AG10803 (cell line): Measurements from ENCODE around the gene AIDA.

Experiments
- DNase-seq: peaks from one replicate; pipeline ENCODE4 v3.0.0; 2010; ENCODE audit warnings: low read depth
- H3K4me3 ChIP-seq: 2 replicates; pipeline ENCODE4 v1.5.1; 2011; ENCODE audit warnings: mild to moderate bottlenecking, low read length, control low read depth
- TF ChIP-seq, protein P1 (sequence below): conservative IDR thresholded peaks from 2 replicates; pipeline ENCODE4 v1.5.1; 2011; ENCODE audit warnings: mild to moderate bottlenecking, low read length, control low read depth, inconsistent platforms

Gene AIDA

GRCh38 chr1:222734740-222735139 lies 22.4 kb upstream of the AIDA start:
- TF ChIP-seq, protein P1, sequence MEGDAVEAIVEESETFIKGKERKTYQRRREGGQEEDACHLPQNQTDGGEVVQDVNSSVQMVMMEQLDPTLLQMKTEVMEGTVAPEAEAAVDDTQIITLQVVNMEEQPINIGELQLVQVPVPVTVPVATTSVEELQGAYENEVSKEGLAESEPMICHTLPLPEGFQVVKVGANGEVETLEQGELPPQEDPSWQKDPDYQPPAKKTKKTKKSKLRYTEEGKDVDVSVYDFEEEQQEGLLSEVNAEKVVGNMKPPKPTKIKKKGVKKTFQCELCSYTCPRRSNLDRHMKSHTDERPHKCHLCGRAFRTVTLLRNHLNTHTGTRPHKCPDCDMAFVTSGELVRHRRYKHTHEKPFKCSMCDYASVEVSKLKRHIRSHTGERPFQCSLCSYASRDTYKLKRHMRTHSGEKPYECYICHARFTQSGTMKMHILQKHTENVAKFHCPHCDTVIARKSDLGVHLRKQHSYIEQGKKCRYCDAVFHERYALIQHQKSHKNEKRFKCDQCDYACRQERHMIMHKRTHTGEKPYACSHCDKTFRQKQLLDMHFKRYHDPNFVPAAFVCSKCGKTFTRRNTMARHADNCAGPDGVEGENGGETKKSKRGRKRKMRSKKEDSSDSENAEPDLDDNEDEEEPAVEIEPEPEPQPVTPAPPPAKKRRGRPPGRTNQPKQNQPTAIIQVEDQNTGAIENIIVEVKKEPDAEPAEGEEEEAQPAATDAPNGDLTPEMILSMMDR = no peak
- H3K4me3 ChIP-seq = no peak overlapping the region
- DNase-seq = no peak

GRCh38 chr1:222732216-222733159 lies 20.2 kb upstream of the AIDA start:
- no peak for DNase-seq
- H3K4me3 ChIP-seq = no peak overlapping the region

GRCh38 chr1:222730866-222731265 lies 18.6 kb upstream of the AIDA start:
- TF ChIP-seq, protein P1 = no peak
- no peak overlapping the region for H3K4me3 ChIP-seq
- no peak for DNase-seq

More at GRCh38 chr1:222732216-222733159, 20.2 kb upstream of the AIDA start:
- TF ChIP-seq, protein P1 = no peak

GRCh38 chr1:222728746-222729145 lies 16.5 kb upstream of the AIDA start:
- DNase-seq = no peak
- TF ChIP-seq, protein P1 = no peak
- H3K4me3 ChIP-seq = no peak overlapping the region

DNA sequence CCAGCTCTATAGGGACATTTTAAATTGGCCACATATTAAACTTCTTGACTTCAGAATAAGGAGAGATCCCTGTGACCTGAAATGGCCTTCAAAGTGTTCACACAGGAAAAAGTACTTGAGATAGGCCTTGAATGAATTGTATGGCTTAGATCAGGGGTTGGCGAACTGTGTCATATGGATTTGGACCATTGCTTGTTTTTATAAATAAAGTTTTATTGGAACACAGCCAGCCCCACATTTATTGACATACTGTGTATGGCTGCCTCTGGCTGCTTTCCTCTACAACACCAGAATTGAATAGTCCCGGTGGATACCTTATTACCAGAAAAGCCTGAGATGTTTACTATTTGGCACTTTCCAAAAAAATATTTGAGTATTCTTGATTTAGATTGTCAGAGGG lies 4.1 kb upstream of the AIDA start:
- TF ChIP-seq, protein P1 = no peak
- no peak overlapping the region for H3K4me3 ChIP-seq
- no peak for DNase-seq

GRCh38 chr1:222713091-222713961 lies 1.0 kb upstream of the AIDA start:
- TF ChIP-seq, protein P1 = no peak
- DNase-seq = peak; percentile 96
- peak overlapping the region; percentile 79 for H3K4me3 ChIP-seq
